GM19372 (cell line): Measurements from ENCODE around the gene GPD1.
"Not testable (repeated sequence)": the region's sequence is repeated elsewhere in the genome, so short reads cannot be mapped to it uniquely, and the experiment has no call there.

Experiments used
- ATAC-seq: cut with Tn5 transposase; IDR thresholded peaks from one replicate; pipeline ENCODE4 v1.9.1; 2021; ENCODE audit warnings: mild to moderate bottlenecking, low read depth, moderate library complexity; ENCODE audit not compliant: unreplicated experiment

The GPD1 gene

GRCh38 chr12:50119387-50119786 is 15.6 kb downstream of the GPD1 start:
- no peak for ATAC-seq

GRCh38 chr12:50120521-50120920 is 16.7 kb downstream of the GPD1 start:
- ATAC-seq, result no peak

GRCh38 chr12:50120953-50121352 is 17.1 kb downstream of the GPD1 start:
- no peak for ATAC-seq

DNA sequence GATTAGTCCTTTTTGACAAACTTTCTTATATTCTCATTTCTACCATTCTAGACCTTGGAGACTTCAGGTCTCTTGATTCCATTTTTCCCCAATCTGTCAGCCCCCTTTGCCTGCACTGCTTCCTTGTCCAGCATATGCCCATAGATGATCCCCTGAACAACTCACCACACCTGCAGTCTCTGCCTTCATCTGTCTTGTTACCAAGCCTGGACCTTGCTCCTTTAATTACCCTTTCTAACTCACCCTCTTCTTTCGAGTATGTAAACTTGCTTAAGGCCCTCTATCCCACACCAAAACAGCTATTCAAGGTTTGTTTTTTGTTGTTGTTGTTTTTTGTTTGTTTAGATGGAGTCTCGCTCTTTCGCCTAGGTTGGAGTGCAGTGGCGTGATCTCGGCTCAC is 17.8 kb downstream of the GPD1 start:
- no peak for ATAC-seq

DNA sequence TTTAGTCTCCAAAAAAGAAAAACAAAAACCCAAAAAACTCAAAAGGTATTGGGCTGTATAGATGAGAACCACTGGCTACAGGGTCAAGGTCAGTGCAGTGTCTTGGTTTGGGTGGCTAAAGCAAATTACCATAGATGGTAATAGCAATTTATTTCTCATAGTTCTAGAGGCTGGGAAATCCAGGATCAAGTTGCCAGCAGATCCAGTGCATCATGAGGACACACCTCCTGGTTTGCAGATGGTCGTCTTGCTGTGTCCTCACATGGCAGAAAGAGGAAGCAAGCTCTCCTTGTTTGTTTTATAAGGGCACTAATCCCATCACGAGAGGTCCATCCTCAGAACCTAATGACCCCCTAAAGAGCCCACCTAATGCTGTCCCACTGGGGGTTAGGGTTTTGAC is 19.4 kb downstream of the GPD1 start:
- no peak for ATAC-seq

DNA sequence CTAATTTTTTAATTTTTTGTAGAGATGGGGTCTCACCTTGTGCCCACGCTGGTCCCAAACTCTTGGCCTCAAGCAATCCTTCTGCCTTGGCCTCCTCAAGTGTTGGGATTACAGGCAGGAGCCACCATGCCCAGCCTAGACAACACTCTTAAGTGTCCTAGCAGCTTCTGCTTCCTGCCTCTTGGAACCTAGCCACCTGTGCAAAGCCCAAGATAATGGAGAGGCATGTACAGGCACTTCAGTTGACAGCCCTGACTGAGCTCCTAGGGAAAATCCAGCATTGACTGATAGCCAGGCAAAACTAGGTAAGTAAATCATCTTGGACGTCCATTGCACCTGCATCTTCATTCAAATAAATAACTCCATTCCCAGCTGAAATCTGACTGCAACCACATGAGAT is 23.7 kb downstream of the GPD1 start:
- ATAC-seq, result no peak

DNA sequence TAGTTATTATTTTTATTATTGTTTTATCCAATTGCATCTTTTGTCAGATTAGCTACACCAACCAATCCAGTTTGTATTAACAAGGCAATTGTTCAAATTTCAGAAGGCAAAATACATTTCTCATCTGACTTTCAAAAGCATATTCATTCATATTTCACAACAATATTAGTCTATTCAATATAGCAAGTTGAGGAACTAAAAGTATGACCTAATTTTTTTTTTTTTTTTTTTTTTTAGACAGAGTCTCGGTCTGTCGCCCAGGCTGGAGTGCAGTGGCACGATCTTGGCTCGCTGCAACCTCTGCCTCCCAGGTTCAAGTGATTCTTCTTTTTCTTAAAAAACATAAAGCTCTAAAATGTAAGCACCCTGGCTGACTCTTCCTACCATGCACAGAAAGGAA is 25.5 kb downstream of the GPD1 start:
- ATAC-seq, result no peak

DNA sequence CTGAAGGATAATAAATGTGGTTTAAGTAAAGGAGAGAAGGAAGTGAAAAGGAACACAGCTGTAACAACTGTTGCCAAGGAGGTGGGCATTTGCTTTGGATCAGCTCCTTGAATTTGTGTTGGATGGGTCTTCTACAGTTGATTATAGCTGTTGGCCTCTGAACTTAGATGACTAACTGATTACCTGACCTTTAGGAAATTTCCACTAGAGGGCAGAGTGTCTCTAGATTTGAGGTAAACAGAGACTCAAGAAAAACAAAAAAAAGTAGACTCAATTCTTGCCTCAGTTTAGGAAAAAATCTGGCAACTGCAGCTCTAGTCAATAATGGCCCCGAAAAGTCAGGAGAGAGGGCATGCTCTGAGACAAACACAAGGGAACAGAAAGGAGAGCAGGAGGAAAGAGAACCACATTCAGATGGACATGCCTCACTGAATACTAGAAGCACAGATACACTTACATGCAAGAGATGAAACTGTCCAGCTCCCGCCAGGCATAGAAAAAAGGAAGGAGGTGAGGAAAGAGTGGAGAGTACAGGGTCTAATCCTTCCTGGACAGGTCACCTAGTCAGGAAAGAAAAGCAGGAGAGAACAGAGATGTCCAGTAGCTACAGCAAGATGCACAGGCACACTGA is 28.8 kb downstream of the GPD1 start:
- ATAC-seq, result no peak

DNA sequence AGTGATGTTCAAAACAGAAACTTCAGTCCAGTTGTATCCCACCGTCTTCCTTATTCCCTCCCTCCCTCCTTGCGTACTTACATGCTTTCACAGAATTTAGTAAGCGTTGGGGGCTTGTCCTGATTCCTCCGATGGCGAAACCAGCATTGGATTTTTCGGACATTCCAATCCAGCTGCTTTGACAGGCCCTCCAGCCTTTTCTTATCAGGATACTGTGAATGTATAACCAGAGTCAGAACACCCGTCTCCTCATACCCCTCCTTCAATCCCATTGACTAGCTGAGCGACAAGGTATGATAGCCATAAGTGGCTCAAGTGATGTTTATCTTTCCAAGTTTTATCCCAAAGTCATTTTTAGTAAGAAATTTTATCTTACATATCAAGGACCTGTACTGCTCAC is 39.2 kb downstream of the GPD1 start:
- no peak for ATAC-seq

DNA sequence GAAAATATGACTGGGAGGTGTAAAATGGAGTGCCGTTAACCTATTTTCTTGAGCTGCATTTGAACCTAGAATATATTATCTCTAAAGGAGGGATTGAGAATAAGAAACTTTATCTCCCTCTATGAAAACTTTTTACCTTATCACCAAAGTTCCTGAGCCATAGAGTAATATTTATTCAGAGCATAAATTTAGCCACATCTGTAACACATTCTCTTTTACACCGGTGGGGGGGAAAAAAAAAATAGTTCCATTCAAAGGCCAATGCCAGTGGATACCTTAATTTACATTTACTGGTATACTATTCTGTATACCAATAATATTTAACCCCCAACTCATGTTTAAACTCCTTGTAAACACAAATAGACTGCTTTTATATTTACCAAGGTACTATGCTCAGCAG is 41.6 kb downstream of the GPD1 start:
- ATAC-seq, result no peak

DNA sequence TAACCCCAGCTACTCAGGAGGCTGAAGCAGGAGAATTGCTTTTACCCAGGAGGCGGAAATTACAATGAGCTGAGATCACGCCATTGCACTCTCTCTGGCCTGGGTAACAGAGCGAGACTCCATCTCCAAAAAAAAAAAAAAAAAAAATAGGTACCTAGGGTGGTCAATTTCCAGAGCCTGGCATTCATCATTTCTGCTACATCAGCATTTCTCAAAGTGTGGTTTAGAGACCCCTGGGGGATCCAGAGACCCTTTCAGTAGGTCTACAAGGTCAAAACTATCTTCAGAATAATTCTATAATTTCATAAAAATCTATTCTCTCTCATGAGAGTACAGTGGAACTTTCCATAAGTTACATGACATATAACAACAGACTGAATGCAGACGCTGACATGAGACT is 43.5 kb downstream of the GPD1 start:
- ATAC-seq, result no peak

GRCh38 chr12:50148011-50148410 is 44.2 kb downstream of the GPD1 start:
- ATAC-seq, result not testable (repeated sequence)

DNA sequence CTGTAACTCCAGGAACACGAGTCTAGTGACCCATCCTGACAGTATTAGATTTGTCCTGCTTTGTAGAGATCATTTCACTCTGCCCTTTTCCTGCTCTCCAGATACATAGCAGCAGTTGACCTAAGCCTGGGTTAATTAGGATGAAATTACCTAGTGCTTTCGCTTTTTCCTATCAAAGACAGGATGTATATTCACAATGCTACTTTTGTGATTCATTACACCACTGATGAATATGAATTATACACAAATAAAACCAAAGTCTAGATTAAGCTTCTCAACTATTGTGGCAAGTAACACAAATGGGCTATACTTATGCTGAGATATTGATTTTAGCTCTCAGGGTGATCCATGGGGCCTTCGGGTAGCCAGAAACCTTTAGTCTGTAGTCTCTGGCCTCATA is 45.5 kb downstream of the GPD1 start:
- ATAC-seq, result no peak

DNA sequence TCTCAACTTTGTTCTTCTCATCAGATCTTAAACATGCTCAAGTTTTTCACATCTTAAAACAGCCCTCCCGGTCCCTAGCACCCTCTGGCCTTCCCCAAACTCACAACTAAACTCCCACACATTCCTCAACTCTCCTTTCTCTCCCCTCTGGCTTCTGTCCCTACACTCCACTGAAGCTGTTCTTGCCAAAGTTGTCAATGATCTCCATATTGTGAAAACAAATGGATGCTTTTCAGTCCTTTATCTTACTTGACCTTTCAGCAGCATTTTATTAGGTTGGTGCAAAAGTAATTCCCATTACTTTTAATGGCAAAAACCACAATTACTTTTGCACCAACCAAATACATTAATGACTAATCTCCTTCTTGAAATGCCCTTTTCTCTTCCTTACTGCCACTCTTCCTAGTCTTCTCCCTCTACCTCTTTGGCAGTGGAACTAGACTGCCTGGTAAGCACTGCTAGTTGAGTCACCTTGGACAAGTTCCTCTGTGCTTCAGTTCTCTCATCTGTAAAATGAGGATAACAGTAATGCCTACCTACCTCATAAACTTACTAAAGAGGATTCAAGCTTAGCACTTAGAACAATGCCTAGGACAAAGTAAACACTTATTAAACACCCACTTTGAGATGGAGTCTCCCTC is 47.4 kb downstream of the GPD1 start:
- ATAC-seq, result no peak

DNA sequence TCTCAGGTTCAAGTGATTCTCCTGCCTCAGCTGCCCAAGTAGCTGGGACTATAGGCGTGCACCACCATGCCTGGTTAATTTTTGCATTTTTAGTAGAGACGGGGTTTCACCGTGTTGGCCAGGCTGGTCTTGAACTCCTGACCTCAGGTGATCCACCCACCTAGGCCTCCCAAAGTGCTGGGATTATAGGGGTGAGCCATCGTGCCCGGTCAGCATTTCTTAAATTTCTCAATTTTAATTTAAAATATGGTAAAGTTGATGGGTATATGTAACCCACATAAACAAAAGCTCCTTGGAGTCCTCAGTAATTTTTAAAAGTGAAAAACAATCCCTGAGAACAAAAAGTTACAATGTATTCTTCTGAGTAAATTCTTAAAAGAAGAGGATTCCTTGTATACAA is 51.1 kb downstream of the GPD1 start:
- not testable (repeated sequence) for ATAC-seq

DNA sequence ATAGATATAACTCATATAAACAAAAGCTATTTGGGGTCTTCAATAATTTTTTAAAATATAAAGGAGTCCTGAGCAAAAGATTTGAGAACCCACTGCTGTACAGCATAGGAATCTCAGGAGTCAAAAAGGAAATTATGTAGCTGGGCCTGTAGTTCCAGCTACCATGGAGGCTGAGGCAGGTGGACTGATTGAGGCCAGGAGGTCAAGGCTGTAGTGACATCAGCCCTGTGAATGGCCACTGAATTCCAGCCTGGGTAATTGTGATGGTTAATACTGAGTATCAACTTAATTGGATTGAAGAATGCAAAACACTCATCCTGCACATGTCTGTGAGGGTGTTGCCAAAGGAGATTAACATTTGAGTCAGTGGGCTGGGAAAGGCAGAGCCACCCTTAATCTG is 52.8 kb downstream of the GPD1 start:
- no peak for ATAC-seq

- no peak for ATAC-seq
Measured at GRCh38 chr12:50157259-50157658, 53.5 kb downstream of the GPD1 start.

DNA sequence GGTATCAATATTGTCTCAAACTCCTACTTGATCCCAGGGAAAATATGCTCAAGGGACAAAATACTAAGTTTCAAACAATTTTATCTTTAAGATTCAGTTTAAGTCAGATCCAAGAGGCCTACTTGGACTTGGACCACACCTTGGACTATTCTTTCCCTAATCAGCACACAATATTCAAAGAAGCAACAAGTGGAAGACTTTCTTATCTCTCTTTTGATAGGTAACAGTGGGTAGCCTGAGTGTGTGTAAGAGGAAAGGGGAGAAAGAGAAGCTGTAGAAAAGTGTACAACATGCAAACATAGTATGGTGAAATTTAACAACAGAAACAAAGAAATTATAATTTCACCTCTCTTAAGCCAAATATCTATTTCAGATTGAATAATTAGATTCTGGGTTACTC is 56.8 kb downstream of the GPD1 start:
- ATAC-seq, result no peak
